GM10266 (cell line): ENCODE data around the gene NHEJ1.

ENCODE experiments used
- DNase-seq: peaks from one replicate; pipeline ENCODE4 v3.0.0; 2012; ENCODE audit errors: extremely low spot score
- TF ChIP-seq, protein P1 (sequence below): IDR thresholded peaks from 2 replicates; pipeline ENCODE4 v1.5.1; 2012; ENCODE audit warnings: mild to moderate bottlenecking, low read depth; ENCODE audit not compliant: control insufficient read depth, insufficient read depth; ENCODE audit errors: missing control alignments

NHEJ1 gene

DNA sequence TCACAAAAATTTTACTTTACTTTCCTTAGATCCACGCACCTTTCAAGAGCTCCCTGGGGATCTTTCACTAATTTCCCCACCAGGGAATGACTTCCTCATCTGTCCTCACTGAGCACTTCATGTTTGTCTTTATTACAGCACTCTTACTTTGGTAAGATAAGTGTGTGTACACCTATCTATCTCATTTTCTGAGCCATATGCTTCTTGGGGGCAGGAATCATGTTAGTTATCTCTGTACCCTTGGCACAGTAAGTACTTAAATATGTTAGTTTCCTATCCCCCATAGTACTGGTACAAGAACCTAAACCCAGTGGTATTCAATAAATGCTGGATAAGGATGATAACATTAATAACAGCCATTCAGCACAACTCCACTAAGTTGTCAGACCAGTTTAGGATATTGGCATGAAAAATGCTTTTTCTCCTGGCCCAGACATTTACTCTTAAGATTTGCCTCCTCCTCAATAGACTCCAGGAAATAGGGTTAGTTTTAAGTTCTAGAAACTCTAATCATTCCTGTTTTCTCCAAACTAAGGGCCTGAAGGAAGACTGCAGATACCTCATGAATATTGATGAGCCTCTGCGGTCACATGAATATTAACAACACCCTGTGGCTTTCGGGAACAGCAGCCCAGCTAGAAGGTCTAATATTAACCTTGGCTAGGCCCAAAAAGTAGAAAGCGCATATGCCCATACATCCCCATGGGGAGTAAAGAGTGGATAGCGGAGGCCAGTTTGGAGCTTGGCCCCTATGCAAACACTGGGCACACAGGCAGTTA, 38.2 kb downstream of the NHEJ1 start:
- no peak for DNase-seq
- TF ChIP-seq, protein P1, sequence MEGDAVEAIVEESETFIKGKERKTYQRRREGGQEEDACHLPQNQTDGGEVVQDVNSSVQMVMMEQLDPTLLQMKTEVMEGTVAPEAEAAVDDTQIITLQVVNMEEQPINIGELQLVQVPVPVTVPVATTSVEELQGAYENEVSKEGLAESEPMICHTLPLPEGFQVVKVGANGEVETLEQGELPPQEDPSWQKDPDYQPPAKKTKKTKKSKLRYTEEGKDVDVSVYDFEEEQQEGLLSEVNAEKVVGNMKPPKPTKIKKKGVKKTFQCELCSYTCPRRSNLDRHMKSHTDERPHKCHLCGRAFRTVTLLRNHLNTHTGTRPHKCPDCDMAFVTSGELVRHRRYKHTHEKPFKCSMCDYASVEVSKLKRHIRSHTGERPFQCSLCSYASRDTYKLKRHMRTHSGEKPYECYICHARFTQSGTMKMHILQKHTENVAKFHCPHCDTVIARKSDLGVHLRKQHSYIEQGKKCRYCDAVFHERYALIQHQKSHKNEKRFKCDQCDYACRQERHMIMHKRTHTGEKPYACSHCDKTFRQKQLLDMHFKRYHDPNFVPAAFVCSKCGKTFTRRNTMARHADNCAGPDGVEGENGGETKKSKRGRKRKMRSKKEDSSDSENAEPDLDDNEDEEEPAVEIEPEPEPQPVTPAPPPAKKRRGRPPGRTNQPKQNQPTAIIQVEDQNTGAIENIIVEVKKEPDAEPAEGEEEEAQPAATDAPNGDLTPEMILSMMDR: no peak

DNA sequence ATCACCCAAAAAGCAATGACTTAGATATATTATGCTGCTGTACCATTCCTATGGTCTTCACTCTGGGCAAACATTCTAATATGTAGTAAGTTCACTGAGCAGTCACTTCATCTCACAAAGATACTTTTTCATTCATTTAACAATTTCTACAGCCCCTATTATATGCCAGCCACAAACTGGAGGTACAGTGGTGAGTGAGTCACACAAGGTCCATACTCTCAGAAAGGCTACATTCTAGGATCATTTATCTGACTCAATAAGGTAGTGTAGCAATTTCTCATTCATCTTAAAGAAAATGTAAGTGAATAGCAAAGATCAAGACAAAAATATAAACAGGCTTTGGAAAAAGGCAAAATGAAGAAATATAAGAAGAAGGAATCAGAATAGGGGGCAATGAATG, 40.5 kb downstream of the NHEJ1 start:
- no peak for DNase-seq
- TF ChIP-seq, protein P1: no peak

DNA sequence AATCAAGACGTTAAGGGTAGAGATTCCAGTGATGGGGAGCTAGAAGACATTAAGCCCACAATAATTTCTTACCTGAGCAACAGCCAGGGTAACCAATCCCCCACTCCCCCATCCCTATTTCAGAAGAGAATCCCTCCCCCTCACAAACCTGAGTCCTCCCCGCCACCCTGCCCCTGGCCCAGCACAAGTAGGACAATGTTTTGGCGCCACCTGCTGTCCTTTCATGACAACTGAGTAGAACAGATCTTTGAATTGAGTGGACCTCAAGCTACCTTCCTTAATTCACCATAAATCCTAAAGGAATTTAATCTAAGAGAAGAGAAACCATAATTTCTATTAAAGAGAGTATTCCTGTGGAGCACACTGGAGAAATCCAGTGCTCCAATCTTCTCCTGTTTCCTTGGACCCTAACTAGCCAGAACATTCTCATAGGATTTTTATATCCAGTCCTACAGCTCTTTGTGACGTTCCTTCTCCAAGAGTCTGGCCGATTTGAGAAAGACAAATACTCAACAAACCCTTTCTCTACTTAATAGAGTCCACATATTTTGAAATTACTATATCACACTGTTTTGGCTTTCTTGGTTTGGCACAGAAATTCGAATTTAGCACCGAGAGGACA, 41.1 kb downstream of the NHEJ1 start:
- TF ChIP-seq, protein P1: peak; percentile 81
- peak; percentile 62 for DNase-seq

DNA sequence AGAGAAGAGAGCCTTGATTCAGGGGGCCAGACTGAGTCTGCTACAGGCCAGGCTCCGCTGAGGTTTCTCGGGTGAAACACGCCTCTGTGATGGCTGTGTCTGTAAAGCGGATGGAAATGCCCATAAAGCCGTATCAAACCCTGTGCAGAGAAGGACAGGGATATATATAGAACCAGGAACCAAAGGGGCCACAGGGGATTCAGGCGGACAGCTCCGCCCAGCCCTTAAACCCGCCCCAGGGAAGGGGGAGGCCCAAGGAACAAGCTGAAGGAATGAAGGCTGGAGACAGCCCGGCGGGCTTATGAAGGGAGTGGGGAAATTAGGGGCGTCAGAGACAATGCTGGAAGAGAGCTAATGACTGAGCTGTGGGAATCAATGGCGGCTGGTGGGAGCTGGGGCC, 42.1 kb downstream of the NHEJ1 start:
- no peak for DNase-seq
- TF ChIP-seq, protein P1: no peak

DNA sequence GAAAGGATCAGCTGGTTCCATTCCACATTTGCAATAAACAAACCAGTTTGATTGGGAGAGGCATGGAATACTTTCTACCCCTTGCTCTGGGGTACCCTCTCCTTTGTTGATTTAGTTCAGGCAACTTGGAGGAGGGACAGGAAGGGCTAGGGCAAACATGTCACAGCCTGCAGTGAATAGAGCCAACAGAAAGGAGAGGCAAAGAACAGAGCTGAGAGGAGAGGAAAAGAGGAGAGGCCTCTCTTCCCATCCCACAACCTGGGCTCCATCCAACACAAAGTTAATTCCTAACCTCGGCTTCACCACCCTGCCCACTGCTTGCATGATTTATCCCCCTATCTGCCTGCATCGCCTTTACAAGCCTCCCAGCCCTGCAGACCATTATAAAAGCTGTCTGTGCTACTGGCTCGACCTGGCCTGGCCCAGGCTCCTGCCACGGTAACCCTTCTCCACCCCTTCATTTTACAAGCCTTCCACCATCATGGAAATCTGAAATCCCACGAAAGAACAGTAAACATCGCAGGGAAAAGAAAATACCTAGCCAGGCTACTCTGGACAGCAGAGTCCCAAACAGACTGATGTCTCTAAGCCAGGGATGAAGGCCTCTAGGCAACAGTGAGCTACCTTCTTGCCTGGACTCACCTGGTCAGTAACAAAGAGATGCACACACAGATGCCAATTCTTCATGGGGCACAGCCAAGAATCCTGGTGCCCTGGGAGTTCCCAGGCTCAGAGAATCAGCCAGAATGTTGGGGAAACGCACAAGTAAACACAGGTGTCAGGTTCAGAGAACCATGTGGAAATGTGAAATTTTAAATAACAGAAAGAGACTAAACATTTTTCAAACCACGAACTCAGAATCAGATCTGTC, 43.6 kb downstream of the NHEJ1 start:
- DNase-seq: no peak
- TF ChIP-seq, protein P1: no peak

DNA sequence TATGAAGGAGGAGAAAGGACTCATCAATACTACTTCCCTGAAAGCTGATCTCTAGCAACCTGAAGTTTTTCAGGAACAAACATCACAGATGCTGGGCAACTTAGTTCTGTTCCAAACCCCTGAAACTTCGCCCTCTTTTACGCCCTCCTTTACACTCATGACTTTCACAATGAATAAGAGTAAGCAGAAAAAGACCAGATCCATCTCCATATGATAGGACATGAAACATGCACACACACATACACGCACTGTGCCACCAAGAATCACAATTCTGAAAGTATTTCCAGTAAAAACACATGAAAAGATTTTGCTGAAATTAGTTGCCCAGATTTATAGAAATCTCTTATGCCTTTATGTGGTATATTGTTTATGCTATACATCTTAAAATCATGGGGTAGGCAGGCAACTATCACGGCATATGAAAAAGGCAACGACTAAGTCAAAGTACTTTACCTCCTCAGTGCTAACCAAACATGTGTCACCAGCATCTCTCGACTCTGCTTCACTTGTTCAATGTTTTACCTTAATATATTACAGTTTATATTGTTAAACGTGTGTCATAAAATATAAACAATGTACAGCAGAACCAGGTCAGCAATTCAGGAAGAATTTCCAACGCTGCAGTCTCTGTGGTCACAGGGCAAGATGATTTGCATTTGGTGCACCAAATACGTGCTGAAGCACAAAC, 47.8 kb downstream of the NHEJ1 start:
- no peak for DNase-seq
- TF ChIP-seq, protein P1: no peak
